HEK293 (cell line): Measurements from ENCODE around the gene ZNF860.

Source experiments
- CTCF ChIA-PET: fragments of 350-600 bp; formaldehyde crosslinking; extraction: SDS; loops from one replicate; lab custom pipeline; 2021; ENCODE audit warnings: antibody characterized with exemption; lab: Yijun Ruan, JAX
- POLR2A ChIA-PET: fragments of 300-600 bp; formaldehyde crosslinking; extraction: SDS; loops from one replicate; lab custom pipeline; 2020; ENCODE audit warnings: antibody characterized with exemption, inconsistent platforms; lab: Yijun Ruan, JAX
- H3K27ac ChIP-seq: fragments of 200-500 bp; sonication (Bioruptor generic); 2 replicates; pipeline ENCODE4 v1.5.1; 2014; ENCODE audit warnings: low read depth, low read length, control low read depth, inconsistent platforms; ENCODE audit errors: extremely low read depth
- H3K36me3 ChIP-seq, 2 experiments: fragments of 200-500 bp in 1 of 2; sonication (Bioruptor generic) in 1 of 2; 1 replicate in 1 of 2; 2 replicates in 1 of 2; pipeline ENCODE4 v1.5.1; 2014 to 2017; ENCODE audit warnings: inconsistent platforms in 2 of 2, low read length in 2 of 2; ENCODE audit not compliant: control insufficient read depth in 2 of 2, insufficient read depth in 1 of 2
- H3K4me1 ChIP-seq: fragments of 200-500 bp; sonication (Bioruptor generic); 2 replicates; pipeline ENCODE4 v1.5.1; 2014; ENCODE audit warnings: mild to moderate bottlenecking, low read length, inconsistent platforms; ENCODE audit not compliant: control insufficient read depth, insufficient read depth
- H3K4me3 ChIP-seq: 2 replicates; pipeline ENCODE4 v1.5.1; 2011; ENCODE audit warnings: low read depth, mild to moderate bottlenecking, control low read depth, low read length, moderate library complexity
- H3K9me3 ChIP-seq: fragments of 200-500 bp; sonication (Bioruptor generic); 2 replicates; pipeline ENCODE4 v1.5.1; 2014; ENCODE audit warnings: low read depth, low read length, inconsistent platforms; ENCODE audit not compliant: control insufficient read depth, insufficient read depth
- GLIS2 ChIP-seq: fragments of 450-650 bp; formaldehyde crosslinking; IDR thresholded peaks from 2 replicates; pipeline ENCODE4 v1.5.1; 2016; ENCODE audit warnings: missing biosample characterization, missing genetic modification characterization
- IKZF3 ChIP-seq: fragments of 450-650 bp; IDR thresholded peaks from 2 replicates; pipeline ENCODE4 v1.5.0; 2018; ENCODE audit warnings: missing biosample characterization, mild to moderate bottlenecking, missing genetic modification characterization, moderate library complexity
- KLF16 ChIP-seq: fragments of 450-650 bp; formaldehyde crosslinking; IDR thresholded peaks from 2 replicates; pipeline ENCODE4 v1.5.1; 2017; ENCODE audit warnings: missing biosample characterization, missing genetic modification characterization
- ZBTB48 ChIP-seq: fragments of 450-650 bp; formaldehyde crosslinking; IDR thresholded peaks from 2 replicates; pipeline ENCODE4 v1.5.1; 2016; ENCODE audit warnings: missing biosample characterization, missing genetic modification characterization
- ZIC2 ChIP-seq: fragments of 450-650 bp; formaldehyde crosslinking; IDR thresholded peaks from 2 replicates; pipeline ENCODE4 v1.5.1; 2016; ENCODE audit warnings: missing biosample characterization, missing genetic modification characterization
- ZNF121 ChIP-seq: fragments of 450-650 bp; formaldehyde crosslinking; IDR thresholded peaks from 2 replicates; pipeline ENCODE4 v1.5.1; 2016; ENCODE audit warnings: missing biosample characterization, missing genetic modification characterization
- ZNF174 ChIP-seq: fragments of 450-650 bp; formaldehyde crosslinking; IDR thresholded peaks from 2 replicates; pipeline ENCODE4 v1.5.0; 2017; ENCODE audit warnings: missing biosample characterization, mild to moderate bottlenecking, missing genetic modification characterization
- ZNF341 ChIP-seq: fragments of 450-650 bp; formaldehyde crosslinking; IDR thresholded peaks from 2 replicates; pipeline ENCODE4; 2016; ENCODE audit warnings: low read depth, missing biosample characterization, missing genetic modification characterization
- ZNF354C ChIP-seq: fragments of 450-650 bp; formaldehyde crosslinking; IDR thresholded peaks from 2 replicates; pipeline ENCODE4 v1.5.1; 2016; ENCODE audit warnings: missing biosample characterization, missing genetic modification characterization, low read depth, borderline replicate concordance
- ZNF426 ChIP-seq: fragments of 450-650 bp; formaldehyde crosslinking; IDR thresholded peaks from 2 replicates; pipeline ENCODE4 v1.5.1; 2017; ENCODE audit warnings: missing biosample characterization, missing genetic modification characterization, mild to moderate bottlenecking, inconsistent platforms, moderate library complexity
- ZNF433 ChIP-seq: fragments of 450-650 bp; formaldehyde crosslinking; IDR thresholded peaks from 2 replicates; pipeline ENCODE4 v1.5.1; 2016; ENCODE audit warnings: missing biosample characterization, missing genetic modification characterization, low read depth
- ZNF510 ChIP-seq: fragments of 450-650 bp; formaldehyde crosslinking; IDR thresholded peaks from 2 replicates; pipeline ENCODE4 v1.5.1; 2018; ENCODE audit warnings: mild to moderate bottlenecking, missing genetic modification characterization, missing biosample characterization; ENCODE audit not compliant: insufficient replicate concordance
- ZNF555 ChIP-seq: fragments of 450-650 bp; formaldehyde crosslinking; conservative IDR thresholded peaks from 2 replicates; pipeline ENCODE4 v1.5.1; 2017; ENCODE audit warnings: missing biosample characterization, mild to moderate bottlenecking, missing genetic modification characterization, inconsistent platforms
- ZNF626 ChIP-seq: fragments of 450-650 bp; sonication (Bioruptor Pico); formaldehyde crosslinking; IDR thresholded peaks from 2 replicates; pipeline ENCODE4 v1.5.1; 2018; ENCODE audit warnings: missing biosample characterization, missing genetic modification characterization, inconsistent platforms
- ZNF629 ChIP-seq: fragments of 450-650 bp; formaldehyde crosslinking; IDR thresholded peaks from 2 replicates; pipeline ENCODE4 v1.5.1; 2017; ENCODE audit warnings: missing biosample characterization, missing genetic modification characterization
- ZNF654 ChIP-seq: fragments of 450-650 bp; formaldehyde crosslinking; IDR thresholded peaks from 2 replicates; pipeline ENCODE4 v1.5.1; 2016; ENCODE audit warnings: low read depth, missing biosample characterization, missing genetic modification characterization
- ZNF660 ChIP-seq: fragments of 450-650 bp; IDR thresholded peaks from 2 replicates; pipeline ENCODE4 v1.5.1; 2018; ENCODE audit warnings: missing biosample characterization, mild to moderate bottlenecking, missing genetic modification characterization
- ZNF776 ChIP-seq: fragments of 450-650 bp; formaldehyde crosslinking; IDR thresholded peaks from 2 replicates; pipeline ENCODE4 v1.5.0; 2017; ENCODE audit warnings: missing biosample characterization, missing genetic modification characterization, borderline replicate concordance
- ZSCAN30 ChIP-seq: fragments of 450-650 bp; IDR thresholded peaks from 2 replicates; pipeline ENCODE4 v1.5.1; 2018; ENCODE audit warnings: missing biosample characterization, mild to moderate bottlenecking, missing genetic modification characterization, moderate library complexity
- TF ChIP-seq, protein P1 (sequence below): fragments of 450-650 bp; formaldehyde crosslinking; IDR thresholded peaks from 2 replicates; pipeline ENCODE4 v1.5.1; 2016; ENCODE audit warnings: missing biosample characterization, missing genetic modification characterization
- TF ChIP-seq, protein P2 (sequence below): fragments of 450-650 bp; formaldehyde crosslinking; conservative IDR thresholded peaks from 2 replicates; pipeline ENCODE4 v1.5.1; 2016; ENCODE audit warnings: low read depth, missing biosample characterization, missing genetic modification characterization
- TF ChIP-seq, protein P3 (sequence below): fragments of 450-650 bp; formaldehyde crosslinking; IDR thresholded peaks from 2 replicates; pipeline ENCODE4 v1.5.1; 2016; ENCODE audit warnings: missing biosample characterization, missing genetic modification characterization
- TF ChIP-seq, protein P4 (sequence below): fragments of 450-650 bp; formaldehyde crosslinking; IDR thresholded peaks from 2 replicates; pipeline ENCODE4 v1.5.1; 2017; ENCODE audit warnings: missing biosample characterization, missing genetic modification characterization
- TF ChIP-seq, protein P5 (sequence below): fragments of 450-650 bp; formaldehyde crosslinking; IDR thresholded peaks from 2 replicates; pipeline ENCODE4 v1.5.1; 2016; ENCODE audit warnings: missing biosample characterization, missing genetic modification characterization
- TF ChIP-seq, protein P6 (sequence below): fragments of 450-650 bp; formaldehyde crosslinking; IDR thresholded peaks from 2 replicates; pipeline ENCODE4 v1.5.1; 2016; ENCODE audit warnings: missing biosample characterization, missing genetic modification characterization

The ZNF860 gene

DNA sequence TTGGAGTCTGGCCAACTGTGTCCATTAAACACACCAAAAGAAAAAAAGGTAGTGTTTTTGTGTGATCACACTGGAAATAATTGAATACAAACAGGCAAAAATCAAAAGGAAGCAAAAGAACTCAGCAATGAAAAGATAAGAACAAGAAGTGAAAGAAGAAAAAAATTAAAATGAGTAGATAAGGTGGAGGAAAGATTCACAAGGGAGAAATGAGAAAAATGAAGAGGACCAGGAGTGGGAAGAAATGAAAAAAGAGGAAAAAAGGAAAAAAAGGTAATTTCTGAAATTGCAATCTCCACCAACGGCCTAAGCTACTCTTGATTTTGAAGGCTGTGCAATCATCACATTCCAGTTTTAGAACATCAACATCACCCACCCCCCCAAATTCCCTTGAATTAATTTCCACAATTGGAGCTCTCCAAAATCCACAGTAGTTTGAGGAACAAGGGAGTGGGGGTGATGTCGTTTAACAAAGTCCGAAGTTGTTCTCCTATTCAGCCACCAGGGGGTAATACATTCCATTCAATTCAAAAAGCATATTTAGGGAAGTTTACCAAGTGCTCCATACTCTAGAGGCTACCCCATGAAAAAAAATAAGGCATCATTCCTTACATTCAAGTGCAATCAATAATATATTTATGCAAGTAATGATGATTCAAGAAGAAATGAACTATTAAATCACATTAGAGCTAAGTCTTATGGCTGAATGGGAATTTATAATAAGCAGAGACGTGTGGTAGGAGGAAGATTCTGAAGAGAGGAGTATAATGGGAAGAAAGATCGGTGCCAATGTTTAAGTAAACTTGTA lies 37.4 kb downstream of the ZNF860 start (continued):
- TF ChIP-seq, protein P1, sequence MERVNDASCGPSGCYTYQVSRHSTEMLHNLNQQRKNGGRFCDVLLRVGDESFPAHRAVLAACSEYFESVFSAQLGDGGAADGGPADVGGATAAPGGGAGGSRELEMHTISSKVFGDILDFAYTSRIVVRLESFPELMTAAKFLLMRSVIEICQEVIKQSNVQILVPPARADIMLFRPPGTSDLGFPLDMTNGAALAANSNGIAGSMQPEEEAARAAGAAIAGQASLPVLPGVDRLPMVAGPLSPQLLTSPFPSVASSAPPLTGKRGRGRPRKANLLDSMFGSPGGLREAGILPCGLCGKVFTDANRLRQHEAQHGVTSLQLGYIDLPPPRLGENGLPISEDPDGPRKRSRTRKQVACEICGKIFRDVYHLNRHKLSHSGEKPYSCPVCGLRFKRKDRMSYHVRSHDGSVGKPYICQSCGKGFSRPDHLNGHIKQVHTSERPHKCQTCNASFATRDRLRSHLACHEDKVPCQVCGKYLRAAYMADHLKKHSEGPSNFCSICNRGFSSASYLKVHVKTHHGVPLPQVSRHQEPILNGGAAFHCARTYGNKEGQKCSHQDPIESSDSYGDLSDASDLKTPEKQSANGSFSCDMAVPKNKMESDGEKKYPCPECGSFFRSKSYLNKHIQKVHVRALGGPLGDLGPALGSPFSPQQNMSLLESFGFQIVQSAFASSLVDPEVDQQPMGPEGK (tag by site-specific recombination), result no peak
- TF ChIP-seq, protein P2, sequence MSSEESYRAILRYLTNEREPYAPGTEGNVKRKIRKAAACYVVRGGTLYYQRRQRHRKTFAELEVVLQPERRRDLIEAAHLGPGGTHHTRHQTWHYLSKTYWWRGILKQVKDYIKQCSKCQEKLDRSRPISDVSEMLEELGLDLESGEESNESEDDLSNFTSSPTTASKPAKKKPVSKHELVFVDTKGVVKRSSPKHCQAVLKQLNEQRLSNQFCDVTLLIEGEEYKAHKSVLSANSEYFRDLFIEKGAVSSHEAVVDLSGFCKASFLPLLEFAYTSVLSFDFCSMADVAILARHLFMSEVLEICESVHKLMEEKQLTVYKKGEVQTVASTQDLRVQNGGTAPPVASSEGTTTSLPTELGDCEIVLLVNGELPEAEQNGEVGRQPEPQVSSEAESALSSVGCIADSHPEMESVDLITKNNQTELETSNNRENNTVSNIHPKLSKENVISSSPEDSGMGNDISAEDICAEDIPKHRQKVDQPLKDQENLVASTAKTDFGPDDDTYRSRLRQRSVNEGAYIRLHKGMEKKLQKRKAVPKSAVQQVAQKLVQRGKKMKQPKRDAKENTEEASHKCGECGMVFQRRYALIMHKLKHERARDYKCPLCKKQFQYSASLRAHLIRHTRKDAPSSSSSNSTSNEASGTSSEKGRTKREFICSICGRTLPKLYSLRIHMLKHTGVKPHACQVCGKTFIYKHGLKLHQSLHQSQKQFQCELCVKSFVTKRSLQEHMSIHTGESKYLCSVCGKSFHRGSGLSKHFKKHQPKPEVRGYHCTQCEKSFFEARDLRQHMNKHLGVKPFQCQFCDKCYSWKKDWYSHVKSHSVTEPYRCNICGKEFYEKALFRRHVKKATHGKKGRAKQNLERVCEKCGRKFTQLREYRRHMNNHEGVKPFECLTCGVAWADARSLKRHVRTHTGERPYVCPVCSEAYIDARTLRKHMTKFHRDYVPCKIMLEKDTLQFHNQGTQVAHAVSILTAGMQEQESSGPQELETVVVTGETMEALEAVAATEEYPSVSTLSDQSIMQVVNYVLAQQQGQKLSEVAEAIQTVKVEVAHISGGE, result no peak
- TF ChIP-seq ZNF776 (no peak), GLIS2 (tag by site-specific recombination) (no peak), KLF16 (tag by site-specific recombination) (no peak), ZNF555 (tag by site-specific recombination) (no peak), ZNF121 (tag by site-specific recombination) (no peak), ZBTB48 (tag by site-specific recombination) (no peak), ZNF629 (tag by site-specific recombination) (no peak), ZNF426 (no peak), ZNF654 (peak; percentile 63), ZNF174 (no peak), ZNF660 (tag by site-specific recombination) (peak; percentile 16; the same call in 1 of the 2 replicates), ZIC2 (tag by site-specific recombination) (no peak), ZNF626 (tag by site-specific recombination) (no peak)
- TF ChIP-seq, protein P3, sequence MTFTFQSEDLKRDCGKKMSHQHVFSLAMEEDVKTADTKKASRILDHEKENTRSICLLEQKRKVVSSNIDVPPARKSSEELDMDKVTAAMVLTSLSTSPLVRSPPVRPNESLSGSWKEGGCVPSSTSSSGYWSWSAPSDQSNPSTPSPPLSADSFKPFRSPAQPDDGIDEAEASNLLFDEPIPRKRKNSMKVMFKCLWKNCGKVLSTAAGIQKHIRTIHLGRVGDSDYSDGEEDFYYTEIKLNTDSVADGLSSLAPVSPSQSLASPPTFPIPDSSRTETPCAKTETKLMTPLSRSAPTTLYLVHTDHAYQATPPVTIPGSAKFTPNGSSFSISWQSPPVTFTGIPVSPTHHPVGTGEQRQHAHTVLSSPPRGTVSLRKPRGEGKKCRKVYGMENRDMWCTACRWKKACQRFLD (tag by site-specific recombination), result no peak
- TF ChIP-seq, protein P4, sequence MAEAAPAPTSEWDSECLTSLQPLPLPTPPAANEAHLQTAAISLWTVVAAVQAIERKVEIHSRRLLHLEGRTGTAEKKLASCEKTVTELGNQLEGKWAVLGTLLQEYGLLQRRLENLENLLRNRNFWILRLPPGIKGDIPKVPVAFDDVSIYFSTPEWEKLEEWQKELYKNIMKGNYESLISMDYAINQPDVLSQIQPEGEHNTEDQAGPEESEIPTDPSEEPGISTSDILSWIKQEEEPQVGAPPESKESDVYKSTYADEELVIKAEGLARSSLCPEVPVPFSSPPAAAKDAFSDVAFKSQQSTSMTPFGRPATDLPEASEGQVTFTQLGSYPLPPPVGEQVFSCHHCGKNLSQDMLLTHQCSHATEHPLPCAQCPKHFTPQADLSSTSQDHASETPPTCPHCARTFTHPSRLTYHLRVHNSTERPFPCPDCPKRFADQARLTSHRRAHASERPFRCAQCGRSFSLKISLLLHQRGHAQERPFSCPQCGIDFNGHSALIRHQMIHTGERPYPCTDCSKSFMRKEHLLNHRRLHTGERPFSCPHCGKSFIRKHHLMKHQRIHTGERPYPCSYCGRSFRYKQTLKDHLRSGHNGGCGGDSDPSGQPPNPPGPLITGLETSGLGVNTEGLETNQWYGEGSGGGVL (tag by site-specific recombination), result peak; percentile 16; the same call in 1 of the 2 replicates
- TF ChIP-seq, all 188 proteins: peak for 6

DNA sequence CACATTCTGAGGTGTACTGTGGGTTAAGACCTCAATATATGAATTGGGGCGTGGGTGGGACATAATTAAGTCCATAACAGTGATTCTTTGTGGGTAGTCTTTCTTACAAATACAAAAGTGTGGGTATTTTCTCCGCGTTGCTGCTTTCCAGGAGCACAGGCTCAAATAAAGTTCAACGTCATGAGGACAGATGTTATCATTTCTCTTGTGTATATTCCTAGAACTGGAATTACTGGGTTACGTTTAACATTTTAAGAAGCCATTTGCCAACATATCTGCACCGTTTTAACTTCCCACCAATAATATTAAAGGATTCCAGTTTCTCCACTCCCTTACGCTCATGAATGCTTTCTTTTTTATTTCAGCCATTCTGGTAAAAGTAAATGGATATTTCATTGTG lies 39.6 kb downstream of the ZNF860 start:
- Histone ChIP-seq H3K9me3 (no peaks in the 10 kb centered on the region), H3K36me3 (no peaks in the 10 kb centered on the region), H3K4me3 (no peak overlapping the region), H3K4me1 (0 out of 2 replicates have a peak, but pooled peaks cover 2% of the 10 kb centered on the region), H3K27ac (no peak overlapping the region)
- CTCF ChIA-PET, result interaction anchor here (1.8 kb wide), 1 partner anchor 122 kb away, joined by 4 read pairs; no protein-coding TSS in a partner anchor
- POLR2A ChIA-PET, result no interaction called here
- TF ChIP-seq ZNF433 (no peak), ZNF510 (tag by site-specific recombination) (no peak), ZNF354C (no peak), ZSCAN30 (tag by site-specific recombination) (no peak), ZIC2 (tag by site-specific recombination) (no peak), IKZF3 (tag by site-specific recombination) (no peak), ZNF341 (tag by site-specific recombination) (no peak)
- TF ChIP-seq, protein P5, sequence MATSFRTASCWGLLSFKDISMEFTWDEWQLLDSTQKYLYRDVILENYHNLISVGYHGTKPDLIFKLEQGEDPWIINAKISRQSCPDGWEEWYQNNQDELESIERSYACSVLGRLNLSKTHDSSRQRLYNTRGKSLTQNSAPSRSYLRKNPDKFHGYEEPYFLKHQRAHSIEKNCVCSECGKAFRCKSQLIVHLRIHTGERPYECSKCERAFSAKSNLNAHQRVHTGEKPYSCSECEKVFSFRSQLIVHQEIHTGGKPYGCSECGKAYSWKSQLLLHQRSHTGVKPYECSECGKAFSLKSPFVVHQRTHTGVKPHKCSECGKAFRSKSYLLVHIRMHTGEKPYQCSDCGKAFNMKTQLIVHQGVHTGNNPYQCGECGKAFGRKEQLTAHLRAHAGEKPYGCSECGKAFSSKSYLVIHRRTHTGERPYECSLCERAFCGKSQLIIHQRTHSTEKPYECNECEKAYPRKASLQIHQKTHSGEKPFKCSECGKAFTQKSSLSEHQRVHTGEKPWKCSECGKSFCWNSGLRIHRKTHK (tag by site-specific recombination), result no peak
- TF ChIP-seq, protein P6, sequence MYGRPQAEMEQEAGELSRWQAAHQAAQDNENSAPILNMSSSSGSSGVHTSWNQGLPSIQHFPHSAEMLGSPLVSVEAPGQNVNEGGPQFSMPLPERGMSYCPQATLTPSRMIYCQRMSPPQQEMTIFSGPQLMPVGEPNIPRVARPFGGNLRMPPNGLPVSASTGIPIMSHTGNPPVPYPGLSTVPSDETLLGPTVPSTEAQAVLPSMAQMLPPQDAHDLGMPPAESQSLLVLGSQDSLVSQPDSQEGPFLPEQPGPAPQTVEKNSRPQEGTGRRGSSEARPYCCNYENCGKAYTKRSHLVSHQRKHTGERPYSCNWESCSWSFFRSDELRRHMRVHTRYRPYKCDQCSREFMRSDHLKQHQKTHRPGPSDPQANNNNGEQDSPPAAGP (tag by site-specific recombination), result no peak
